A673 (cell line): ENCODE results near the gene IBTK. TPM values are rescaled to one million over a fixed set of nuclear protein-coding genes. Genes with fewer than 3 reads are reported as not detected.

ENCODE experiments used
- BruUV-seq: library from RNA; stranded (reverse); fragments of 400-500 nt; replicated peaks from 2 replicates; lab custom pipeline; 2021; lab: Mats Ljungman, UMichigan
- CTCF ChIA-PET: fragments of 300-600 bp; sonication (Branson Sonifier 250); formaldehyde crosslinking; loops from one replicate; lab custom pipeline; 2022; ENCODE audit warnings: antibody characterized with exemption; lab: Charles Lee
- POLR2A ChIA-PET: fragments of 300-600 bp; sonication (Branson Sonifier 250); formaldehyde crosslinking; loops from one replicate; lab custom pipeline; 2022; ENCODE audit warnings: antibody characterized with exemption; ENCODE audit not compliant: low non-redundant PET; lab: Charles Lee
- DNase-seq: peaks from one replicate; pipeline ENCODE4 v3.0.0-alpha.2; 2015; ENCODE audit warnings: low spot score
- H3K27ac ChIP-seq: fragments of 200-600 bp; sonication (generic); 2 replicates; pipeline ENCODE4 v1.5.1; 2016; ENCODE audit warnings: mixed run types, low read depth, mild to moderate bottlenecking, mixed read lengths, antibody characterized with exemption, low read length; ENCODE audit not compliant: poor library complexity, severe bottlenecking
- H3K27me3 ChIP-seq: fragments of 200-600 bp; sonication (generic); replicated peaks from 2 replicates; pipeline ENCODE4 v1.6.1; 2017; ENCODE audit warnings: mixed run types, low read depth, mild to moderate bottlenecking, mixed read lengths, antibody characterized with exemption, low read length; ENCODE audit not compliant: insufficient read depth, poor library complexity
- H3K36me3 ChIP-seq: fragments of 200-600 bp; sonication (generic); 2 replicates; pipeline ENCODE4 v1.6.1; 2016; ENCODE audit warnings: mixed run types, mild to moderate bottlenecking, mixed read lengths, antibody characterized with exemption, low read length; ENCODE audit not compliant: insufficient read depth, poor library complexity, severe bottlenecking
- H3K4me1 ChIP-seq: fragments of 200-600 bp; sonication (generic); 2 replicates; pipeline ENCODE4 v1.6.1; 2017; ENCODE audit warnings: mixed run types, mild to moderate bottlenecking, mixed read lengths, antibody characterized with exemption, low read length; ENCODE audit not compliant: insufficient read depth, poor library complexity, severe bottlenecking
- H3K4me3 ChIP-seq: fragments of 200-600 bp; sonication (generic); 2 replicates; pipeline ENCODE4 v1.5.1; 2016; ENCODE audit warnings: low read depth, mixed run types, mild to moderate bottlenecking, mixed read lengths, low read length; ENCODE audit not compliant: poor library complexity, severe bottlenecking
- H3K9me3 ChIP-seq: fragments of 200-600 bp; sonication (generic); 2 replicates; pipeline ENCODE4 v1.6.1; 2016; ENCODE audit warnings: mixed run types, low read depth, mild to moderate bottlenecking, mixed read lengths, antibody characterized with exemption, low read length; ENCODE audit not compliant: poor library complexity, severe bottlenecking
- CTCF ChIP-seq: fragments of 300-800, 200-600 bp; sonication (generic); conservative IDR thresholded peaks from 2 replicates; pipeline ENCODE4 v1.5.1; 2017; ENCODE audit warnings: low read depth, mild to moderate bottlenecking, antibody characterized with exemption, low read length, moderate library complexity, mixed read lengths
- EZH2 ChIP-seq: fragments of 200-600 bp; sonication (generic); IDR thresholded peaks from 2 replicates; pipeline ENCODE4 v1.6.1; 2017; ENCODE audit warnings: borderline replicate concordance, low read depth, mild to moderate bottlenecking, mixed read lengths, antibody characterized with exemption, low read length; ENCODE audit not compliant: poor library complexity, severe bottlenecking
- intact Hi-C: fragments of 100-400 bp; cut with micrococcal nuclease; formaldehyde crosslinking; loops from one replicate; pipeline ENCODE4 v1.10.0; 2022; ENCODE audit not compliant: unreplicated experiment
- total RNA-seq: library from RNA; stranded (reverse); gene quantifications from 2 replicates; pipeline ENCODE4 v1.2.3, GENCODE V29; 2021

Gene IBTK
- total RNA-seq, 1 experiment from 2014 or later = 41.3 TPM

DNA sequence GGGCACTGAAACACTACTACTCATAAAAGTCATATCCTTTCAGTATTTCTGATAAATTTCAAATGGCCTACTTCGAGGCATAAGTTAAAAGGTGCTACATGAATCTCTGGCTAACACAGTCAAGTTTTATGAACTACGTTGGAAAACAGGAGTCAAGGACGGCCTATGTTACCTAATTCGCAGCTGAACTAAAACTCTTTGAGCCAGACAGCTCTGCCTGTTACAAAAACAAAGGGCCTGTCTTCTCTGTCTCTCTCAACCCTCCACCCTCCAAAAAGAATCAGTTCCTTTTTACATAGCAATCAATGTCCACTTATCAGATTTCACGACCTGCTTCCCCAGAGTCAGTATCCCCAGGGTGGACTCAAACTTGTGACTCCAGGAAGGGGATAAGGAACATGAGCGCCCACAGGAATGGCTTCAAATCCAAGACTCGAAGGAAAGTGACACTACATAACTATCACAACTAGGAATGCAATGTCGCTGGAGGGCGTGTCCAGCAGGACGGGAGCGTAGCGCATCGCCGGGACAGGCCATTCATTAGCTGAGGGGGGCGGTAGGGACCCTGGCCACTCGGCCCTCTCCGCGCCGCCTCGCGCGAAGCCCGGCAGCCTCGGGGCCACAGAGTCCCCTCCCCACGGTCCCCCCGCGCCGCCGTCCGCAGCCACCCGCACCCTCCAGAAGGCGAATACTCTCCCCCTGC is 591 bp downstream of the IBTK start:
- Histone ChIP-seq H3K4me3 (peak overlapping the region; percentile 90), H3K27me3 (no peaks in the 10 kb centered on the region), H3K36me3 (peaks cover 11% of the 10 kb centered on the region), H3K9me3 (no peaks in the 10 kb centered on the region), H3K4me1 (peaks cover 33% of the 10 kb centered on the region), H3K27ac (peak overlapping the region; percentile 92)
- BruUV-seq = TSS peak; percentile 38
- intact Hi-C loops = no loop called here
- DNase-seq = peak; percentile 79
- CTCF ChIA-PET = no interaction called here
- POLR2A ChIA-PET = interaction anchor here (0.8 kb wide), 1 partner anchor 729 kb away, joined by 3 read pairs; no protein-coding TSS in a partner anchor
- no peak for TF ChIP-seq CTCF
- no peak for TF ChIP-seq EZH2

DNA sequence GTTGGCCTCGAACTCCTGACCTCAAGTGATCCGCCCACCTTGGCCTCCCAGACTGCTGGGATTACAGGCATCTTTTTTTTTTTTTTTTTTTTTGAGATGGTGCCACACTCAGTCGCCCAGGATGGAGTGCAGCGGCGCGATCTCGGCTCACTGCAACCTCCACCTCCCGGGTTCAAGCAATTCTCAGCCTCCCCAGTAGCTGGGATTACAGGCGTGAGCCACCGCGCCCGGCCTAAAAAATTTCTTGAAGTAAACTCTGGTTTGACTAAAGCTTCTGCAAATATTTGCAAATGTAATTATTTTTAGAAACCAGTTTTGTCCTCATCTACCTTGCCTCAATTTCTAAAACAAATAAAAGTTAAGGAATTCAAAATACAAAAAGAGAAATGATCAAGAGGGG is 1.2 kb downstream of the IBTK start:
- Histone ChIP-seq H3K9me3 (no peaks in the 10 kb centered on the region), H3K36me3 (peaks cover 11% of the 10 kb centered on the region), H3K27me3 (no peaks in the 10 kb centered on the region), H3K4me3 (peak overlapping the region; percentile 90), H3K4me1 (peaks cover 33% of the 10 kb centered on the region), H3K27ac (peak overlapping the region; percentile 92)
- CTCF ChIA-PET = no interaction called here
- intact Hi-C loops = no loop called here
- no peak for DNase-seq
- BruUV-seq = no TSS peak
- TF ChIP-seq CTCF (no peak), EZH2 (no peak)
- POLR2A ChIA-PET = interaction anchor here (0.8 kb wide), 1 partner anchor 730 kb away, joined by 3 read pairs; no protein-coding TSS in a partner anchor

GRCh38 chr6:82245376-82245775 is 2.2 kb downstream of the IBTK start:
- no TSS peak for BruUV-seq
- Histone ChIP-seq H3K4me1 (peaks cover 33% of the 10 kb centered on the region), H3K36me3 (peaks cover 15% of the 10 kb centered on the region), H3K27ac (peak overlapping the region; percentile 38), H3K4me3 (peak overlapping the region; percentile 90), H3K27me3 (no peaks in the 10 kb centered on the region), H3K9me3 (no peaks in the 10 kb centered on the region)
- CTCF ChIA-PET = no interaction called here
- POLR2A ChIA-PET = no interaction called here
- no peak for DNase-seq
- intact Hi-C loops = no loop called here
- TF ChIP-seq EZH2 (no peak), CTCF (no peak)
